ENCODE data around the gene COL28A1.

COL28A1 gene

DNA sequence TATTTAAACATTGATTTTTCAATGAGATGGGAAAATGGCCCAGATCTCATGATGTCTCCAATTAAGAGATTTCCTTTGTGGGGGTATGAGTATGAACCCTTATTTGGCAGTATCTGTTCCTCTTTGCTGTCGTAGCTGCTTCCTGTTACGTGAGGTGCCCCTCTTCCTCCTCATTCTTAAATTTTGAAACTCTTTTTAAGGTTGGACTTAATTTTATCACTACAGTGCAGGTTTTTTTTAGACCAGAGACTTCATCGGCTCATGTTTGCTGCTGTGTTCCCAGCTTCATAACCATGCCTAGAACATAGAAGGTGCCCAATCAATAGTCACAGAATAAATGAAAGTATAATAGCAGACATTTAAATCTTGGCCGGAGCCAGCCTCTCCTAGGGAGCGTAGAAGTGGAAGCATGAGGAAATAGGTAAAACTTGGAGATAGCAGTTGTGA lies 33.4 kb upstream of the COL28A1 start:
- no peak overlapping the region for H3K27ac ChIP-seq (ENCODE audit: low read length)
- DNase-seq (ENCODE audit: low read depth, low spot score), result no peak
- no peaks in the 10 kb centered on the region for H3K27me3 ChIP-seq (ENCODE audit: control insufficient read depth, insufficient read depth, low read length)
- H3K4me1 ChIP-seq (ENCODE audit: control insufficient read depth, insufficient read depth, low read length), result no peaks in the 10 kb centered on the region; the same call in 1 of the 2 replicates
- H3K9me3 ChIP-seq (ENCODE audit: control insufficient read depth, insufficient read depth, low read length), result no peaks in the 10 kb centered on the region
- peaks cover 2% of the 10 kb centered on the region; the same call in 1 of the 2 replicates for H3K36me3 ChIP-seq (ENCODE audit: control insufficient read depth, insufficient read depth, low read length)
- H3K4me3 ChIP-seq (ENCODE audit: low read length), result no peak overlapping the region
- WGBS (ENCODE audit: insufficient coverage, insufficient read length), result no CpG with 5 or more reads among the region's 5 CpGs

DNA sequence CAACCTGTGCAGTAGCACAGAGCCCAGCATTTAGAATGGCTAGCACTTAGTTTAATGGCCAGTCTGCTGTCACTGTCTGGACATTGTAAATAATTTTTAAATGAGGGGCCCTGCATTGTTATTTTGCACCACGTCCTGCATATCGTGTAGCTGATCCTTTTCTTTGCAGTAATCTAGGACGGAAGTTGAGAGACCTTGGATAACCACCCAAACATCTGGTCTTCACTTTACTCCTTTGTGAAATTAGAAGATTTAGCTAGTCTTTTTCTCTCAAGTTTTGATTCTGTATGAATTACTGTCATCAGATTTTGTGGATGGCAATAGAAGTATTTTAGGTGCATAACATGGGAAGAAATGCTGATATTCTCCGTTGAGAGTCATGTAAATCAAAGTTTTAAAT lies 32.9 kb upstream of the COL28A1 start:
- DNase-seq (ENCODE audit: low read depth, low spot score), result no peak
- no peaks in the 10 kb centered on the region; the same call in 1 of the 2 replicates for H3K4me1 ChIP-seq (ENCODE audit: control insufficient read depth, insufficient read depth, low read length)
- peaks cover 2% of the 10 kb centered on the region; the same call in 1 of the 2 replicates for H3K36me3 ChIP-seq (ENCODE audit: control insufficient read depth, insufficient read depth, low read length)
- H3K27me3 ChIP-seq (ENCODE audit: control insufficient read depth, insufficient read depth, low read length), result no peaks in the 10 kb centered on the region
- no peaks in the 10 kb centered on the region for H3K9me3 ChIP-seq (ENCODE audit: control insufficient read depth, insufficient read depth, low read length)
- no CpG with 5 or more reads among the region's 4 CpGs for WGBS (ENCODE audit: insufficient coverage, insufficient read length)
- no peak overlapping the region for H3K27ac ChIP-seq (ENCODE audit: low read length)
- H3K4me3 ChIP-seq (ENCODE audit: low read length), result no peak overlapping the region

DNA sequence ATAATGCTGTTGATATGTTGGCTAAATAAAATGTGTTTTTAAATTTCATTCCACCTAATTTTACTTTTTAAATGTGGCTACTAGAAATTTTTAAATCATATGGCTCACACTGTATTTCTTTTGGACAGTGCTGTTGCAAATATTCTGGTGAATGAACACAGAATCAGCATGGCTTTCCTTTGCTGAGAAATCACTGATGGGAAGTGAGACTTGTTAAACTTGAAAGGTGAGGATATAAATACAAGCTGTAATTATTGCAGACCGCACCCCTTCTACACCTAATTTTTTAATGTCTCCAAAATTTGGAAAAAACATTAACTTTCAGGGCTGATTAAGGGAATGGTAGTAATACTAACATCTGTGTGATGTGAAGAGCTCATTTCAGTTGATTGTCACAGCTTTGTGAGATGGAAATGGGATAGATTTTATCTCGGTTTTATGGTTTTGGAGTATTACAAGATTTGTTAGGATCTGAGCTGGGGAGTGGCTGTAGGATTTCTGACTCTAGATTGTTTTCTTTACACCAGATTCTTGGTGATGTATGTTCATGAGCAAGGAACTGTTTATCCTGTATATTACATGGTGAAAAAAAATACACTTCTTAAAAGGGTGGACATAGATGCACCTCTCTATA lies 32.3 kb upstream of the COL28A1 start:
- no CpG with 5 or more reads among the region's 2 CpGs for WGBS (ENCODE audit: insufficient coverage, insufficient read length)
- Histone ChIP-seq H3K9me3 (ENCODE audit: control insufficient read depth, insufficient read depth, low read length) (no peaks in the 10 kb centered on the region), H3K36me3 (ENCODE audit: control insufficient read depth, insufficient read depth, low read length) (peaks cover 2% of the 10 kb centered on the region; the same call in 1 of the 2 replicates), H3K27ac (ENCODE audit: low read length) (no peak overlapping the region), H3K4me1 (ENCODE audit: control insufficient read depth, insufficient read depth, low read length) (no peaks in the 10 kb centered on the region; the same call in 1 of the 2 replicates), H3K27me3 (ENCODE audit: control insufficient read depth, insufficient read depth, low read length) (no peaks in the 10 kb centered on the region), H3K4me3 (ENCODE audit: low read length) (no peak overlapping the region; the same call in 1 of the 2 replicates)
- DNase-seq (ENCODE audit: low read depth, low spot score), result no peak

DNA sequence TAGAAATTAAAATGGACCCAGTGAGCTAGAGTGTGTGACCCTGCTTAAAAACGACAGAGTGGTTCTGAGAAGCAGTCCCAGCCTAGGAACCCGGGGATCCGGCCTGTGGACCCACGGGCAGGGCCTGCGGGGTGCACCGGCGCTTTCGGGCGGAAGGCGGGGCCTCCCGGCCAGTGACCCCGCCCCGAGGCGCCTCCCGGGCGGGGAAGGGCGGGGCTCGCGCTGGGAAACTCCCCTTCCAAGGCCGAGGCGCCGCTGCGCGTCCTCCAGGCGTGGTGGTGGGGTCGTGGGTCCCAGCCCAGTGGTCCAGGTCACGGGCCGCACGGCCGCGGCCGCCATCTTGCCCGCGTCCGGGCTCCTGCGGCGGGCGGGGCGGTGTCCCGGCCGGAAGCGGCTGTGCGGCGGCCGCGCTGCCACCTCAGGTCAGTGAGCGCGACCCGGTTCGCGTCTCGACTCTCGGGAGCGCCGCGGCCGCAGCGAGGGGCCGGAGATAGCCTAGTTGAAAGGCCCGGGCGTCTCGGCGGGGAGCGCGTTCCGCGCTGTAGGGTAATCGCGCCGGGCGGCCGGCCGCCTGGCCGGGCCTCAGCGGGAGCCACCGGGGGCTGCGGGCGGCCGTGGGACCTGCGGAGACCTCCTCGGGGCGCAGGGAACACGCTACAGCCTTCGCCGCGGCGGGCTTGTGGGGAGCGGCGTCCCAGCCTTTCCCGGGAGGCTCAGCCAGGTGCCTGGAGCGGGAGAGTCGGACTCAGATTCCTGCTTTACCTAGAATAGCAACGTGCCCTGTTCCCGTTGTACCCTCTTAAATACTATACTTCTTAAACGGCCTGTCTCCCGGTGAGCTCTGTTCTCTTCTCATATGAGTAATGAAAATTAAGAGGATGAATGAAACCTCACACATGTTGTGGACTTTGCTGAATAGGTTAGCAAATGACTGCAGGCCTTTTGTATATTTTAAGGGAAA lies 31.3 kb upstream of the COL28A1 start, which contains the start of gene MIOS:
Gene MIOS (plus strand): TSS at position 234 of the 961 bp plus-strand sequence. CDS start 5,592 bp downstream, outside the sequence.
- DNase-seq (ENCODE audit: low read depth, low spot score), result peak; percentile 43
- no peaks in the 10 kb centered on the region; the same call in 1 of the 2 replicates for H3K4me1 ChIP-seq (ENCODE audit: control insufficient read depth, insufficient read depth, low read length)
- no peaks in the 10 kb centered on the region for H3K9me3 ChIP-seq (ENCODE audit: control insufficient read depth, insufficient read depth, low read length)
- no peaks in the 10 kb centered on the region; the same call in 1 of the 2 replicates for H3K36me3 ChIP-seq (ENCODE audit: control insufficient read depth, insufficient read depth, low read length)
- H3K4me3 ChIP-seq (ENCODE audit: low read length), result peak within 1 kb of the TSS; percentile 53
- WGBS (ENCODE audit: insufficient coverage, insufficient read length), result no CpG with 5 or more reads among the region's 96 CpGs
- H3K27me3 ChIP-seq (ENCODE audit: control insufficient read depth, insufficient read depth, low read length), result no peaks in the 10 kb centered on the region
- no peak within 1 kb of the TSS for H3K27ac ChIP-seq (ENCODE audit: low read length)

DNA sequence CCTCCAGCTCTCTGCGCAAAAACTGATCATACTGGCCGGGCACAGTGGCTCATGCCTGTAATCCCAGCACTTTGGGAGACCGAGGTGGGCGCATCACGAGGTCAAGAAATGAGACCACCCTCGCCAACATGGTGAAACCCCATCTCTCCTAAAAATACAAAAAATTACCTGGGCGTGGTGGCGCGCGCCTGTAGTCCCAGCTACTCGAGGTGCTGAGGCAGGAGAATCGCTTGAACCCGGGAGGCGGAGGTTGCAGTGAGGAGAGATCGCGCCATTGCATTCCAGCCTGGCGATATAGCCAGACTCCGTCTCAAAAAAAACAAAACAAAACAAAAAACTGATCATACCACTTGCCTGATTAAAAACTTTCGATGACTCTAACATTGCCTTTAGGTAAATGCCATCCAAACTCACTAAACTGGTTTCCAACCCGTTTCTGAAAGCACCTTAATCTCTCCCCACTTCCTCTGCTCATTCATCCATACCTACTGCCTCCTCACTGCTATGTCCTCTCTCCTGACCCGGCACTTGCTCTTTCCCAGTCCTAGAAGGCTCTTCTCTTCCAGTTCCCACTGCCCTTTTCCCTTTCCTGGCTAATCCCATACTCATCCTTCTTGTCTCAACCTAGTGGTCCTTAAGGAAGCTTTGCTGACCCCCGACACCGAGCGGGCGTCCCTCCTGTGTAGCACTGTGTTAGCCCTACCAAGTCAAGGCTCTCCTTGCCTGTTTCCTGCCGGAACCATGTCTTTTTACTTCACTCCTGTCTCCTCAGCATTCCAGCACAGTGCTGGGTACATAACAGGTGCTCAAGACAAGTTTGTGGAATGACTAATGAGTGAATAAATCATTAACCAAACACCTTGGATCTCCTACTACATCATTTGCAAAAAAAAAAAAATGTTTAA lies 30.3 kb upstream of the COL28A1 start:
- DNase-seq (ENCODE audit: low read depth, low spot score), result no peak
- Histone ChIP-seq H3K27me3 (ENCODE audit: control insufficient read depth, insufficient read depth, low read length) (no peaks in the 10 kb centered on the region), H3K9me3 (ENCODE audit: control insufficient read depth, insufficient read depth, low read length) (no peaks in the 10 kb centered on the region), H3K4me3 (ENCODE audit: low read length) (peak overlapping the region; percentile 53; the same call in 1 of the 2 replicates), H3K27ac (ENCODE audit: low read length) (no peak overlapping the region), H3K4me1 (ENCODE audit: control insufficient read depth, insufficient read depth, low read length) (no peaks in the 10 kb centered on the region; the same call in 1 of the 2 replicates), H3K36me3 (ENCODE audit: control insufficient read depth, insufficient read depth, low read length) (no peaks in the 10 kb centered on the region; the same call in 1 of the 2 replicates)
- WGBS (ENCODE audit: insufficient coverage, insufficient read length), result no CpG with 5 or more reads among the region's 26 CpGs

DNA sequence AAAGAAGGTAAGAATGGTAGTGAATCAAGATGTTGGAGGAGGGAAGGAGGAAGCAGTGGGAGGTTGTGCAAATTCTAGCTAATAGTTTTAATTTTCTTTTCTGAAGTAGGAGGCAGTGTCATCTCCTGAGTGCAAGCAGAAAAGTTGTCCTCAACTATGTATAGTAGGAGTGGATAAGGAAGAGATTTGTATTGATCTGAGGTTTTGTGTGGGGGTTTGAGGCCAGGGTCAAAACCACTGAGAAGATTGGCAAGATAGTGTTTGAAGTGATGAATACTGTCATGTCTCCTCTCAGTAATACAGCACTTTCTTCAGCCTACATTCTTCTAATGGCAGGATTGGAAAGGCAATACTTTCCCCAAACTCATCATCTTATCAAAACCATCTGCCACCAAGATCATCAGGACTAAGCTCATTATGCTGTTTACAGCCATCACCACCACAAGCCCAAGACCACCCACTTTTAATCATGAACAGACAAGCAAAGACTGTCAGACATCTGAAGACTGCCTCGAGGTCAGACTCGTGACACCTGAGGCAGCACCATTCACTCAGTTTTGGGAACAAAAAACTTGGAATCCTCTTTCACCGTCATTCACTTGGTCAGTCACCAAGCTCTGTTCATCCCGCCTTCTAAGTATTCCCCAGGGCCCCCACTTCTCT lies 29.5 kb upstream of the COL28A1 start:
- no peaks in the 10 kb centered on the region; the same call in 1 of the 2 replicates for H3K36me3 ChIP-seq (ENCODE audit: control insufficient read depth, insufficient read depth, low read length)
- H3K9me3 ChIP-seq (ENCODE audit: control insufficient read depth, insufficient read depth, low read length), result no peaks in the 10 kb centered on the region
- no peak for DNase-seq (ENCODE audit: low read depth, low spot score)
- H3K27me3 ChIP-seq (ENCODE audit: control insufficient read depth, insufficient read depth, low read length), result no peaks in the 10 kb centered on the region
- no CpG with 5 or more reads among the region's 4 CpGs for WGBS (ENCODE audit: insufficient coverage, insufficient read length)
- no peaks in the 10 kb centered on the region; the same call in 1 of the 2 replicates for H3K4me1 ChIP-seq (ENCODE audit: control insufficient read depth, insufficient read depth, low read length)
- no peak overlapping the region for H3K4me3 ChIP-seq (ENCODE audit: low read length)
- H3K27ac ChIP-seq (ENCODE audit: low read length), result no peak overlapping the region

DNA sequence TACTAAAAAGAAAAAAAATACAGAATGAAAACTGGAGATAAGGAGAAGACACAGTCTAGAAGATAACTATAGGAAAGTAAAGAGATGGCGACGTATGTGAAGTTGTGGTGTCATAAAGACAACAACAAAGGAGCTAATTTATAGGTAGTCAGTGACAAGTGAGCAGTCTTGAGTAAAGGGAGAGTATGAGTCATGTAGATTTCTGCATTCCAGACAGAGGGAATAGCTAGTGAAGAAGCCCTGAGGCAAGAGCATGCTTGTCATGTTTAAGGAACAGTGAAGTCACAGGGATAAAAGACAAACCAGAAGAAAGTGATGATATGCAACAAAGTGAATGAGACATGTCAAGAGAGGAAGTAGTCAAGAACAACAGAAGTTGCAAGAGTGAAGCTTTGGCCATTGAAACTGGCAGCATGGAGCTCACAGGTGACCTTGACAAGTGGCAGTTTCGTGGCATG lies 28.7 kb upstream of the COL28A1 start:
- Histone ChIP-seq H3K27ac (ENCODE audit: low read length) (no peak overlapping the region), H3K9me3 (ENCODE audit: control insufficient read depth, insufficient read depth, low read length) (no peaks in the 10 kb centered on the region), H3K27me3 (ENCODE audit: control insufficient read depth, insufficient read depth, low read length) (no peaks in the 10 kb centered on the region), H3K36me3 (ENCODE audit: control insufficient read depth, insufficient read depth, low read length) (no peaks in the 10 kb centered on the region), H3K4me3 (ENCODE audit: low read length) (no peak overlapping the region), H3K4me1 (ENCODE audit: control insufficient read depth, insufficient read depth, low read length) (no peaks in the 10 kb centered on the region; the same call in 1 of the 2 replicates)
- WGBS (ENCODE audit: insufficient coverage, insufficient read length), result no CpG with 5 or more reads among the region's 3 CpGs
- no peak for DNase-seq (ENCODE audit: low read depth, low spot score)

DNA sequence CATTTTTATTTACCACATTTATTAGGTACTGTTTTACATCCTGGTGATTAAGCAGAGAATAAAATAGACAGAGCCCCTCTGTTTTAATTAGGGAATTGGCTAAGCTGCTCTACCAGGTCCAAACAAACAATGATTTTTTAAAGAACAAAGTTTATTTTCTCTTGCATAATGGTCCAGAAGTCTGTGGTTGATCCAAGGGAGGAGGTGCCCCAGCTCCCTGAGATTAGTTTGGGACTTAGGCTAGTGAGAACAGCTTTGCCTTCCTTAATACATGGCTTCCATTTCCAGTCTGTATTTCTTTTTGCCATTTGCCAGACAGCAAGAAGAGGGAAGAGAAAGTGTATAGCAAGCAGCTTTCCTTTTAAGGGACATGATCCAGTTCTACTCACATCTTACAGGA lies 28.1 kb upstream of the COL28A1 start:
- no peaks in the 10 kb centered on the region for H3K36me3 ChIP-seq (ENCODE audit: control insufficient read depth, insufficient read depth, low read length)
- H3K4me1 ChIP-seq (ENCODE audit: control insufficient read depth, insufficient read depth, low read length), result no peaks in the 10 kb centered on the region; the same call in 1 of the 2 replicates
- no peaks in the 10 kb centered on the region for H3K9me3 ChIP-seq (ENCODE audit: control insufficient read depth, insufficient read depth, low read length)
- no peak overlapping the region for H3K27ac ChIP-seq (ENCODE audit: low read length)
- H3K27me3 ChIP-seq (ENCODE audit: control insufficient read depth, insufficient read depth, low read length), result no peaks in the 10 kb centered on the region
- no peak for DNase-seq (ENCODE audit: low read depth, low spot score)
- no peak overlapping the region for H3K4me3 ChIP-seq (ENCODE audit: low read length)

DNA sequence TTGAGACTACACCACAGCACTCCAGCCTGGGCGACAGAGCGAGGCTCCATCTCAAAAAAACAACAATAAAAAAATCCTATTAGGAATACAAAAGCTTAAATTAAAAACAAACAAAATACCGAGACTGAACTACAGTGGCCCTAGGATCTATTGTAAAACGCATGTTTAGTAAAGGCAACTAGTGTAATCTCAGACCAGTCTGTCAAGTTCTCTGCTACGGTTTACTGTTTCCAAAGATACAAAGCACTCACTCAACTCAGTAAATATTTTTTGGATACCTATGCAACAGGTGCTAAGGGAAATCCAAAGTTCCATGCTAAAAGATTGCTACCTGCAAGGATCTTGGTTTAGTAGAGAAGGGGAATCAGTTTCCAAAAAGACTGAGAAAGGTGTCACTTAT lies 27.6 kb upstream of the COL28A1 start:
- Histone ChIP-seq H3K9me3 (ENCODE audit: control insufficient read depth, insufficient read depth, low read length) (no peaks in the 10 kb centered on the region), H3K27me3 (ENCODE audit: control insufficient read depth, insufficient read depth, low read length) (no peaks in the 10 kb centered on the region), H3K4me1 (ENCODE audit: control insufficient read depth, insufficient read depth, low read length) (no peaks in the 10 kb centered on the region; the same call in 1 of the 2 replicates), H3K4me3 (ENCODE audit: low read length) (no peak overlapping the region), H3K36me3 (ENCODE audit: control insufficient read depth, insufficient read depth, low read length) (no peaks in the 10 kb centered on the region), H3K27ac (ENCODE audit: low read length) (no peak overlapping the region)
- no CpG with 5 or more reads among the region's 5 CpGs for WGBS (ENCODE audit: insufficient coverage, insufficient read length)
- DNase-seq (ENCODE audit: low read depth, low spot score), result no peak

All from iPS DF 6.9 (cell line).